Right cardiac atrium (tissue), 5 donors: ENCODE measurements around the gene DNM1. TPM values are rescaled to one million over a fixed set of nuclear protein-coding genes. Genes with fewer than 3 reads are reported as not detected.

Experiments used
- ATAC-seq, 2 donors: fragments of 200-7000 bp; cut with Tn5 transposase; one replicate each; pipeline versions ENCODE4 v1.8.0 to v1.9.1; 2020; ENCODE audit warnings: moderate library complexity in 2 of 2, mild to moderate bottlenecking in 1 of 2
- DNase-seq, 3 donors: peaks; one replicate each; pipeline ENCODE4 v3.0.0-alpha.2; 2020
- H3K27ac ChIP-seq: one replicate; pipeline ENCODE4 v1.5.1; 2013; ENCODE audit warnings: mild to moderate bottlenecking, low read length, control low read depth, moderate library complexity
- H3K27me3 ChIP-seq: one replicate; pipeline ENCODE4 v1.6.1; 2013; ENCODE audit not compliant: control insufficient read depth, insufficient read depth
- H3K4me1 ChIP-seq: one replicate; pipeline ENCODE4 v1.6.1; 2013; ENCODE audit warnings: low read length; ENCODE audit not compliant: control insufficient read depth, insufficient read depth
- H3K4me3 ChIP-seq: one replicate; pipeline ENCODE4 v1.5.1; 2013; ENCODE audit warnings: low read length, control low read depth
- H3K9me3 ChIP-seq: one replicate; pipeline ENCODE4 v1.6.1; 2013; ENCODE audit warnings: low read length; ENCODE audit not compliant: control insufficient read depth
- WGBS: extraction: QIAGEN DNeasy Blood & Tissue Kit; methylation state at CpG from one replicate; pipeline ENCODE4 v1.1.7; 2013; 5-methylcytosine and 5-hydroxymethylcytosine counted together
- intact Hi-C, 4 donors: fragments of 100-400 bp; cut with DNase I; formaldehyde crosslinking; loops; one replicate each; pipeline versions ENCODE4 v1.11.0 to v1.14.0; 2022 to 2023
- polyA plus RNA-seq: library from polyadenylated mRNA; stranded (reverse); fragments of 200-250 nt; gene quantifications from one replicate; pipeline ENCODE4 v1.2.3, GENCODE V29; 2013
- total RNA-seq, 4 donors: library from RNA; stranded (reverse); fragmentation: NEBNext Ultra II Directional; extraction: Animal tissue kit (Norgen Biotek cat#: 25700); gene quantifications; one replicate each; pipeline ENCODE4 v1.2.1, GENCODE V29; 2021
- donor health status: healthy with polysubstance abuse.
- donor health status: DM: no; HTN: yes; CAD: no.
- donor health status: DM: no; HTN: no; CAD: no.
- donor health status: DM: no; HTN: yes; CAD: no; lungs with severe emphysema.
- donor health status: DM: yes; HTN: yes; CAD: no.

DNM1 gene
- total and polyA plus RNA-seq, 5 donors, result 4.4 to 7.4 (median 6.0) TPM

DNA sequence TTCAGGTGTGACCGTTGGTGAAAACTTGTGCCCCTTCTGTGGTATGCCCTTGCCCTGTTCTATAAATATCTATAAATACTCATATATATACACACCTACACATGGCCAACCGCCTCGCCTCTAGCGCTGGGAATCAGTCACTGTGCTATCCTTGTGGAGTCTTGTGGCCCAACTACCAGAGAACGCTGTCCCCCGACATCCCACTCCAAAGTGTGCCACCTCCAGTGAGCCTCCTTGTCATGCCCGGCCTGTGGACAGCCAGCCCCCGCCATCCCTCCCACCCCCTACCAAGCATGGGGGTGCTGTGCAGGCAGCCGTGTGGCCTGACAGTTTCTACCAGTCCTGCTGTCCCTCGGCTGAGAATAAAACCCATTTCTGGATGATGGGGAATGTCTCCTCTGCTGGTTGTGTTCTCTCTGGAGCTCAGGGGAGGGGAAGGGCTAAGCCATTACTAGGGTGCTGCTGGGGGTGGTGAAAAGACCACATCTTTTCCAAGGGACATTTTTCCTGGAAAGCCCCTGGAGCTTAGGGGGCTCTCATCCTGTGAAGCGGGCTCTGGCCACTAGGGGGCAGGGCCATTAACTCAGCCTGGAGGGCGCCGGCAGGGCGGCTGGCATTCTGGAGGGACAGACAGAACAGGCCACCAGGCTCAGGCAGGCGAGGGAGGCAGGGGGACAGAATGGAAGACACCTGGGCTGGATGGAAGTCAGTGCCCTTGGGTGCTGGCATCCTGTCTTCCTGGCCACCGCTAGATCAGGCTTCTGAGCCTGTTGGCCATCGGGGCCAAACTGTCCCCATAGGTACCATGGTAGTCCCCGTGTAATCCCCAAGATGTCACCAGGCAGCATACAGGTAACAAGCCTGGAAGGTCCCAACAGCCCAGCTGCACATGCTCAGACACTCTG lies 51.9 kb downstream of the DNM1 start:
- 59% methylated on average over 18 of the region's 18 CpGs for whole genome bisulfite sequencing
- H3K27ac ChIP-seq, result no peak overlapping the region
- no peaks in the 10 kb centered on the region for H3K4me1 ChIP-seq
- ATAC-seq, result peak; percentile 49 to 54
- no peaks in the 10 kb centered on the region for H3K27me3 ChIP-seq
- H3K4me3 ChIP-seq, result no peak overlapping the region
- intact Hi-C loops, result no loop called here
- no peaks in the 10 kb centered on the region for H3K9me3 ChIP-seq
- peak; percentile 75 to 91 (median 87) for DNase-seq

GRCh38 chr9:128257086-128257825 lies 54.1 kb downstream of the DNM1 start:
- WGBS, result 77% methylated on average over 23 of the region's 23 CpGs

DNA sequence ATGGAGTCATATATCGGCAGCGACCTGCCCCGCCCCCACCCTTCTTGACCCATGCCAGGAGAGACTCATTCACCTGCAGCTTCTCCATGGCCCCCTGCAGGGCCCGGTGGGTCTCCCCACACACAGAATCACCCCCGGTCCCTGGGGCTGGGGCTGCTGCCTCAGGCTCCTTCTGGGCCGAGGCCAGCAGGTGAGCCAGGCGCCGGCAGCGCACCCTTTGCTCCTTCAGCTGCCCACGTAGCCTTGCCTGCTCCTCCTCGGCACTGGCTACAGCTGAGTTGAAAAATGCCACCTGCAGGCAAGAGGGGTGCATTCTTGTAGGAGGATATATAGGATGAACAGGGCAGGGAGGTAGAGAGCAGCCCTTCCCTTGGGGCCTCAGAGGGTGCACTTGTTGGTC lies 54.7 kb downstream of the DNM1 start:
- DNase-seq, result no peak
- WGBS, result 87% methylated on average over 11 of the region's 11 CpGs
- Histone ChIP-seq H3K4me1 (no peaks in the 10 kb centered on the region), H3K4me3 (no peak overlapping the region), H3K9me3 (no peaks in the 10 kb centered on the region), H3K27me3 (no peaks in the 10 kb centered on the region), H3K27ac (no peak overlapping the region)
- no peak for ATAC-seq
- intact Hi-C loops, result no loop called here

More at GRCh38 chr9:128257086-128257825, 54.1 kb downstream of the DNM1 start:
- Histone ChIP-seq H3K4me1 (no peaks in the 10 kb centered on the region), H3K27me3 (no peaks in the 10 kb centered on the region), H3K4me3 (no peak overlapping the region), H3K27ac (no peak overlapping the region), H3K9me3 (no peaks in the 10 kb centered on the region)
- intact Hi-C loops, result no loop called here
- ATAC-seq (no peak), DNase-seq (no peak)

- H3K4me3 ChIP-seq, result no peak overlapping the region
- H3K27ac ChIP-seq, result no peak overlapping the region
- no peaks in the 10 kb centered on the region for H3K4me1 ChIP-seq
- H3K27me3 ChIP-seq, result no peaks in the 10 kb centered on the region
- 87% methylated on average over 6 of the region's 6 CpGs for WGBS
- no peaks in the 10 kb centered on the region for H3K9me3 ChIP-seq
- intact Hi-C loops, result no loop called here
- no peak for DNase-seq
- peak in 1 of 2 donors; percentile 19 for ATAC-seq
Measured at GRCh38 chr9:128258326-128258725, 55.1 kb downstream of the DNM1 start.

DNA sequence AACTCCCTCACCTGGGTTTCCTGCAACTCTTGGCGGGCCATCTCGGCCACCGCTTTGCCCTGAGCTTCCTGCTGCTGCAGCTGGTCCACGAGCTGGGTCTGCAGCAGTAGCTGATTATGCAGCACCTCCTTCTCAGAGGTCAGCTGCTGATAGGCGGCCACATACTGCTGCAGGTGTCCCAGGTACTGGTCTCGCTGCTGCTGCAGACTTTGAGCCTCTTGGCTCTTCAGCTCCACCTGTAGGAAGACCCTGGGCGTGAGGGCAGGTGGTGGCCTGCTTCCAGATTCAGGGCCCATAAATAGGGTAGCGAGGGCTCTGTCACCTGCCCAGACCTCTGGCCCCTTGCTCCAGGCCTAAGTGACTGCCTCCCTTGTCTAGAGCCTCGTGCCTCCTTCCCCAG lies 56.0 kb downstream of the DNM1 start:
- WGBS, result 87% methylated on average over 9 of the region's 9 CpGs
- Histone ChIP-seq H3K4me3 (no peak overlapping the region), H3K27ac (no peak overlapping the region), H3K4me1 (no peaks in the 10 kb centered on the region), H3K9me3 (no peaks in the 10 kb centered on the region), H3K27me3 (no peaks in the 10 kb centered on the region)
- ATAC-seq (no peak), DNase-seq (no peak)
- intact Hi-C loops, result no loop called here

DNA sequence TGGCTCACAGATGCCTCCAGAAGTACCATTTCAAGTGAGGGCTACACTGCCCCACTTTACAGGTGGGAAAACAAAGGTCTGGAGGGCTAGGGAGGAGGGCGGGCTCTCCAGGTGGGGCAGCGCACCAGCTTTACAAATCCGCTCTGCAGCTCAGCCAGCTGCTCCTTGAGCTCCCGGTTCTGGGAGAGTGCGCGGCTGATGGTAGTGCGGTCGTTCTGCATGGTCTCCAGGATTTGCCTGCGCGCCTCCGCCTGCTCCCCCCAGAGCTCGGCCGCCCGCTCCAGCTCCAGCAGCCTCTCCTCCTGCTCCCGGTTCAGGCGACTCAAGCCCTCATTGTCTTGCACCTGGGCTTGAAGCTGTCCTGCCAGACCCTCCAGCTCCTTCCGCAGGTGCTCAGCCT lies 57.2 kb downstream of the DNM1 start:
- Histone ChIP-seq H3K27ac (no peak overlapping the region), H3K4me1 (no peaks in the 10 kb centered on the region), H3K9me3 (no peaks in the 10 kb centered on the region), H3K4me3 (no peak overlapping the region), H3K27me3 (no peaks in the 10 kb centered on the region)
- ATAC-seq, result no peak
- 93% methylated on average over 17 of the region's 17 CpGs for WGBS
- intact Hi-C loops, result no loop called here
- no peak for DNase-seq

DNA sequence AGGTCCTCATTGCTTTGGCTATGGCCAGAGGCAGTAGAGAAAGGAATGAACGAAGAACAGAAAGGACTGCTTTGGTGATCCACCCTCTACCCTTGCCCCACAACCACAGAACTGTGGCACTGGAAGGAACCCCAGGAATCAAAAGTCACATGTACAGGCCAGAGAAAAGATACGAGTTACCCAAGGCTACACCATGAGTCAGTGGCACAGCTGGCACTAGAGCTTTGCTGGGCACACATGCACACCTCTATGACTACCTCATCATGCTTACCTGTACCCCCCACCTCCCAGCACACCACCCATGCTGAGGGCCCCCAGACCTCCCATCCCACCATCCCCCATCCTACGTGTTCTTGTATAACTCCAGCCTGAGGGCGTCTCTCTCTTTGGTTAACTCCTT lies 59.5 kb downstream of the DNM1 start:
- Histone ChIP-seq H3K27me3 (no peaks in the 10 kb centered on the region), H3K4me1 (no peaks in the 10 kb centered on the region), H3K4me3 (no peak overlapping the region), H3K27ac (no peak overlapping the region), H3K9me3 (no peaks in the 10 kb centered on the region)
- WGBS, result 77% methylated on average over 4 of the region's 4 CpGs
- DNase-seq (no peak), ATAC-seq (no peak)
- intact Hi-C loops, result no loop called here

- H3K27ac ChIP-seq, result no peak overlapping the region
- no peaks in the 10 kb centered on the region for H3K9me3 ChIP-seq
- WGBS, result 90% methylated on average over 10 of the region's 10 CpGs
- DNase-seq (no peak), ATAC-seq (no peak)
- H3K4me1 ChIP-seq, result no peaks in the 10 kb centered on the region
- intact Hi-C loops, result no loop called here
- H3K4me3 ChIP-seq, result no peak overlapping the region
- no peaks in the 10 kb centered on the region for H3K27me3 ChIP-seq
Measured at GRCh38 chr9:128265348-128265847, 62.2 kb downstream of the DNM1 start.

DNA sequence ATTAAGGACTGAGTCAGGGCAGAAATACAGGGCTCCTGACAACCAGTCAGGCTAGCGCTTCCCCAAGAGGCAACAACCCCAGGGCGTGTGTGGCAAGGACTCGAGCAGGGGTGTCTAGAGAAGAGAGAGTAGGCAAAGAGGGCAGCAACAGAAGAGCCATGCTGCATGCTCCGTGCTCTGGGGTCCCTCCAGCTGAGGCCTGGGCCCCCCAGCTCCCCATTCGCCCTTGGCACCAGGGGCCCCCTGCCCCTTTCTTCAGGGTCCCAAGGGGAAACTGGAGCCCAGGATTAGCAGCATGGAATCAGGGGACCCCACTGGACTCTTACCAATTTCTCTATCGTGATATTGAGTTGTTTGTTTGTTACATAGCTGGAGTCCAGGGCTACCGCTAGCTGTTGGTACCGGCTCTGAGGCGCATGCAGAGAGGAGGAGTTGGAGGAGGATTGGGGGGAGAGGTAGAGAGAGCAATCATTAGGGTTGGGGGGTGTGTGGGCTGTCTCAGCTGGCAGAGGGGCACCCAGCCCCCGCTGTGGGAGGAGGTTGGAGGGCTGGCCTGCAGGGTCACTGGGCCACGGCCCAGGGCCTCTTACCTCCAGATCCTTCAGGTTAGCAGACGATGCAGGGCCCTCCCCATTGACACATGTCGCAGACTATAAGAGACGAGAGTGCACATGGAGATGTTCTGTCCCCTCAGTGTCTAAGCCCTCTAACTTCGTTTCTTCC lies 63.9 kb downstream of the DNM1 start:
- Histone ChIP-seq H3K4me1 (no peaks in the 10 kb centered on the region), H3K9me3 (no peaks in the 10 kb centered on the region), H3K27me3 (no peaks in the 10 kb centered on the region), H3K4me3 (no peak overlapping the region), H3K27ac (no peak overlapping the region)
- ATAC-seq (no peak), DNase-seq (no peak)
- intact Hi-C loops, result no loop called here
- WGBS, result 90% methylated on average over 15 of the region's 15 CpGs

- Histone ChIP-seq H3K27ac (no peak overlapping the region), H3K27me3 (no peaks in the 10 kb centered on the region), H3K9me3 (no peaks in the 10 kb centered on the region), H3K4me3 (no peak overlapping the region), H3K4me1 (no peaks in the 10 kb centered on the region)
- no peak for ATAC-seq
- WGBS, result 85% methylated on average over 3 of the region's 3 CpGs
- intact Hi-C loops, result no loop called here
- DNase-seq, result no peak
Measured at GRCh38 chr9:128271112-128271511, 67.9 kb downstream of the DNM1 start.

GRCh38 chr9:128271512-128271911 lies 68.3 kb downstream of the DNM1 start:
- Histone ChIP-seq H3K9me3 (no peaks in the 10 kb centered on the region), H3K4me3 (no peak overlapping the region), H3K4me1 (no peaks in the 10 kb centered on the region), H3K27ac (no peak overlapping the region), H3K27me3 (no peaks in the 10 kb centered on the region)
- ATAC-seq (no peak), DNase-seq (no peak)
- 70% methylated on average over 5 of the region's 5 CpGs for WGBS
- intact Hi-C loops, result no loop called here
